LNCaP clone FGC (cell line): ENCODE results near the gene TGFA.

Experiments
- DNase-seq: peaks from one replicate; pipeline ENCODE4 v3.0.0-alpha.2; 2011; ENCODE audit warnings: low read depth
- H3K4me3 ChIP-seq: 2 replicates; pipeline ENCODE4 v1.5.1; 2011; ENCODE audit warnings: mild to moderate bottlenecking, low read depth, low read length, control low read depth
- TF ChIP-seq, protein P1 (sequence below): IDR thresholded peaks from 2 replicates; pipeline ENCODE4 v1.5.1; 2012; ENCODE audit warnings: mild to moderate bottlenecking; ENCODE audit not compliant: control insufficient read depth, insufficient read depth; ENCODE audit errors: extremely low read depth

Gene TGFA

DNA sequence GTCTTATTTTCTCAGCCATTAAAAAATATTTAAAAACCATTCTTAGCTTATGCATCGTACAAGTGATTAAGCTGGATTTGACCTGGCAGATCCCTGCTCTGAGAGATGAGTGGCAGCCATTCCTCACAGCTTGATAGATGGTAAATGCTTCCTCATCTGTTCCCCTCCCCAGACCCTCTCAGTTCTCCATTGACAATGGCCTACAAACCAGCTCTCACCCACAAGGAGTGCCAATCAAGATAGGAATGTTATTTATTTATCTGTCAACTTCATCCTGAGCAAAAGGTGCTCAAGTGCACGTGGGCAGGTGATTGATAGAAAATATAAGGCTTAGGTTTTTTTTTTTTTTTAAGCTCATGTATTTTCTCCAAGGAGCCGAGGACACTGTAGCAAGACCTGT, 153.1 kb downstream of the TGFA start:
- no peak overlapping the region for H3K4me3 ChIP-seq
- TF ChIP-seq, protein P1, sequence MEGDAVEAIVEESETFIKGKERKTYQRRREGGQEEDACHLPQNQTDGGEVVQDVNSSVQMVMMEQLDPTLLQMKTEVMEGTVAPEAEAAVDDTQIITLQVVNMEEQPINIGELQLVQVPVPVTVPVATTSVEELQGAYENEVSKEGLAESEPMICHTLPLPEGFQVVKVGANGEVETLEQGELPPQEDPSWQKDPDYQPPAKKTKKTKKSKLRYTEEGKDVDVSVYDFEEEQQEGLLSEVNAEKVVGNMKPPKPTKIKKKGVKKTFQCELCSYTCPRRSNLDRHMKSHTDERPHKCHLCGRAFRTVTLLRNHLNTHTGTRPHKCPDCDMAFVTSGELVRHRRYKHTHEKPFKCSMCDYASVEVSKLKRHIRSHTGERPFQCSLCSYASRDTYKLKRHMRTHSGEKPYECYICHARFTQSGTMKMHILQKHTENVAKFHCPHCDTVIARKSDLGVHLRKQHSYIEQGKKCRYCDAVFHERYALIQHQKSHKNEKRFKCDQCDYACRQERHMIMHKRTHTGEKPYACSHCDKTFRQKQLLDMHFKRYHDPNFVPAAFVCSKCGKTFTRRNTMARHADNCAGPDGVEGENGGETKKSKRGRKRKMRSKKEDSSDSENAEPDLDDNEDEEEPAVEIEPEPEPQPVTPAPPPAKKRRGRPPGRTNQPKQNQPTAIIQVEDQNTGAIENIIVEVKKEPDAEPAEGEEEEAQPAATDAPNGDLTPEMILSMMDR = no peak
- no peak for DNase-seq

DNA sequence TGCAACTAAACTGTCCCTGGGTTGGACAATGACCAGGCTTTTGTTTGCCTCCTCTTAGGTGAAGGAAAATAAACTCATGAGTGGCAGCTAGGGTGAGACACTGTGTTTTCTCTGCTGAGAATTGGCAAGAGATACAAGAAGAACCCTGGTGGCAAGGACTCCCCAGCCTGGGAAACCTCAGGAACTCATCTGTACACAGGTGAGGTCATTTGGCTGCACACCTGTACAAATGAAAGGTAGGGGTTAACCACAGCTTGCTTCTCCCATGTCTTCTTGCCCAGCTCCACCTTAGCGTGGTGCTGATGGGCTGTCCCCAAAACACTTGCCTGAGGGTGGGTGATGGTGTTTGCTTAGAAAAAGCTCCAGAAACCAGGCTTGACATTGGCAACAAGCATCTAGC, 154.6 kb downstream of the TGFA start:
- TF ChIP-seq, protein P1 = no peak
- peak; percentile 43 for DNase-seq
- H3K4me3 ChIP-seq = no peak overlapping the region
